ENCODE data around the gene TGFB1I1.
A peak's percentile ranks its signal among the peaks of the same experiment; 100 is the strongest.
"Not testable (repeated sequence)": the region's sequence is repeated elsewhere in the genome, so short reads cannot be mapped to it uniquely, and the experiment has no call there.

The TGFB1I1 gene

GRCh38 chr16:31487720-31488467 is 15.9 kb downstream of the TGFB1I1 start:
- DNase-seq (ENCODE audit: low spot score), result peak; percentile 43

- no peak for DNase-seq (ENCODE audit: low spot score)
Measured at GRCh38 chr16:31488468-31489297, 16.7 kb downstream of the TGFB1I1 start.

- DNase-seq (ENCODE audit: low spot score), result no peak
Measured at GRCh38 chr16:31489298-31489564, 17.3 kb downstream of the TGFB1I1 start.

- no peak for DNase-seq (ENCODE audit: low spot score)
Measured at GRCh38 chr16:31489616-31490584, 17.9 kb downstream of the TGFB1I1 start.

GRCh38 chr16:31491778-31492418 is 19.9 kb downstream of the TGFB1I1 start:
- no peak for DNase-seq (ENCODE audit: low spot score)

GRCh38 chr16:31493506-31494125 is 21.7 kb downstream of the TGFB1I1 start:
- no peak for DNase-seq (ENCODE audit: low spot score)

GRCh38 chr16:31496670-31497069 is 24.7 kb downstream of the TGFB1I1 start:
- DNase-seq (ENCODE audit: low spot score), result no peak

GRCh38 chr16:31498493-31498892 is 26.5 kb downstream of the TGFB1I1 start:
- DNase-seq (ENCODE audit: low spot score), result no peak

GRCh38 chr16:31499928-31500327 is 28.0 kb downstream of the TGFB1I1 start:
- DNase-seq (ENCODE audit: low spot score), result no peak

GRCh38 chr16:31501226-31501965 is 29.4 kb downstream of the TGFB1I1 start:
- no peak for DNase-seq (ENCODE audit: low spot score)

- DNase-seq (ENCODE audit: low spot score), result no peak
Measured at GRCh38 chr16:31501966-31502348, 30.0 kb downstream of the TGFB1I1 start.

- DNase-seq (ENCODE audit: low spot score), result no peak
Measured at GRCh38 chr16:31502981-31503380, 31.0 kb downstream of the TGFB1I1 start.

- not testable (repeated sequence) for DNase-seq (ENCODE audit: low spot score)
Measured at GRCh38 chr16:31503555-31503954, 31.6 kb downstream of the TGFB1I1 start.

- DNase-seq (ENCODE audit: low spot score), result no peak
Measured at GRCh38 chr16:31504159-31504558, 32.2 kb downstream of the TGFB1I1 start.

GRCh38 chr16:31505483-31505882 is 33.5 kb downstream of the TGFB1I1 start:
- DNase-seq (ENCODE audit: low spot score), result peak; percentile 78

- no peak for DNase-seq (ENCODE audit: low spot score)
Measured at GRCh38 chr16:31507617-31507928, 35.6 kb downstream of the TGFB1I1 start.

- DNase-seq (ENCODE audit: low spot score), result peak; percentile 89
Measured at GRCh38 chr16:31507929-31508705, 36.2 kb downstream of the TGFB1I1 start, which contains the start of gene RUSF1. RUSF1 (minus strand) TSS chr16:31508391; CDS start chr16:31508373, 18 bp downstream.

GRCh38 chr16:31508706-31509195 is 36.8 kb downstream of the TGFB1I1 start:
- no peak for DNase-seq (ENCODE audit: low spot score)

- DNase-seq (ENCODE audit: low spot score), result no peak
Measured at GRCh38 chr16:31513126-31513525, 41.2 kb downstream of the TGFB1I1 start.

GRCh38 chr16:31513884-31514283 is 41.9 kb downstream of the TGFB1I1 start:
- no peak for DNase-seq (ENCODE audit: low spot score)

Measured in activated CD4-positive, alpha-beta T cell treated with anti-CD3 and anti-CD28 coated beads, Interleukin-2, Interleukin-4, amounts not matched to agents 100 ng/mL and 50 ng/mL, durations not matched to agents 16 hours and 8 hours (primary cell).